Fibroblast of lung (primary cell): ENCODE results near the gene SNRK. TPM values are rescaled to one million over a fixed set of nuclear protein-coding genes. Genes with fewer than 3 reads are reported as not detected.

ENCODE experiments used
- DNase-seq, 2 donors: peaks; one replicate each; pipeline versions ENCODE4 v3.0.0 to v3.0.0-alpha.2; 2010; ENCODE audit warnings: low read depth in 2 of 2
- H2AFZ ChIP-seq: 2 replicates; pipeline ENCODE4 v1.5.1; 2012; ENCODE audit warnings: low read length, control low read depth, inconsistent platforms
- H3K27ac ChIP-seq: 2 replicates; pipeline ENCODE4 v1.5.1; 2011; ENCODE audit warnings: low read length, control low read depth; ENCODE audit not compliant: insufficient read depth
- H3K27me3 ChIP-seq: 2 replicates; pipeline ENCODE4 v1.5.1; 2011; ENCODE audit warnings: mild to moderate bottlenecking, low read length; ENCODE audit not compliant: control insufficient read depth, insufficient read depth
- H3K36me3 ChIP-seq: 2 replicates; pipeline ENCODE4 v1.5.1; 2011; ENCODE audit warnings: low read length; ENCODE audit not compliant: control insufficient read depth, insufficient read depth
- H3K4me1 ChIP-seq: 2 replicates; pipeline ENCODE4 v1.5.1; 2011; ENCODE audit warnings: low read length; ENCODE audit not compliant: control insufficient read depth, insufficient read depth; ENCODE audit errors: extremely low read depth
- H3K4me2 ChIP-seq: 2 replicates; pipeline ENCODE4 v1.5.1; 2011; ENCODE audit warnings: low read length, control low read depth; ENCODE audit not compliant: insufficient read depth; ENCODE audit errors: extremely low read depth
- H3K4me3 ChIP-seq, 4 experiments: fragments of 200-600 bp in 1 of 4; sonication (generic) in 1 of 4; replicated peaks in 1 of 4; 2 replicates each; pipeline ENCODE4 v1.5.1; 2011 to 2016; ENCODE audit warnings: low read length in 4 of 4, low read depth in 3 of 4, mild to moderate bottlenecking in 3 of 4, control low read depth in 2 of 4, inconsistent platforms in 1 of 4, mixed read lengths in 1 of 4; ENCODE audit not compliant: insufficient read depth in 1 of 4; ENCODE audit errors: control extremely low read depth in 1 of 4
- H3K79me2 ChIP-seq: 2 replicates; pipeline ENCODE4 v1.5.1; 2012; ENCODE audit warnings: mild to moderate bottlenecking, low read length, inconsistent platforms; ENCODE audit not compliant: control insufficient read depth, insufficient read depth
- H3K9ac ChIP-seq: 2 replicates; pipeline ENCODE4 v1.5.1; 2011; ENCODE audit warnings: mild to moderate bottlenecking, low read length, control low read depth; ENCODE audit not compliant: insufficient read depth
- H3K9me3 ChIP-seq: 2 replicates; pipeline ENCODE4 v1.5.1; 2012; ENCODE audit warnings: low read depth, low read length; ENCODE audit not compliant: control insufficient read depth, insufficient read depth
- H4K20me1 ChIP-seq: 2 replicates; pipeline ENCODE4 v1.5.1; 2011; ENCODE audit warnings: low read length; ENCODE audit not compliant: control insufficient read depth, insufficient read depth; ENCODE audit errors: extremely low read depth
- EZH2 ChIP-seq: IDR thresholded peaks from 2 replicates; pipeline ENCODE4 v1.5.1; 2012; ENCODE audit warnings: low read length, control low read depth, mild to moderate bottlenecking; ENCODE audit errors: missing control alignments
- polyA plus RNA-seq, 2 donors: library from polyadenylated mRNA; depleted of rRNA in 1 of 2; stranded (reverse) in 1 of 2; unstranded in 1 of 2; fragments of >200 nt; gene quantifications; 2 replicates each; pipeline ENCODE4 v1.2.1, GENCODE V29; 2011 to 2012; ENCODE audit warnings: missing spikeins in 1 of 2
- total RNA-seq: library from RNA; depleted of rRNA; stranded (reverse); fragments of >200 nt; gene quantifications from 2 replicates; pipeline ENCODE4 v1.2.1, GENCODE V29; 2014
- TF ChIP-seq, protein P1 (sequence below), 2 donors: IDR thresholded peaks in 1 of 2; conservative IDR thresholded peaks in 1 of 2; 1 replicate in 1 of 2; 2 replicates in 1 of 2; pipeline ENCODE4 v1.5.1; 2011 to 2012; ENCODE audit warnings: low read length in 2 of 2, control low read depth in 1 of 2, inconsistent platforms in 1 of 2, low read depth in 1 of 2, mild to moderate bottlenecking in 1 of 2

SNRK gene
- total and polyA plus RNA-seq, 2 donors (not counting 1 experiment from before 2014, with no cell fraction given): 11.9 to 22.6 TPM

DNA sequence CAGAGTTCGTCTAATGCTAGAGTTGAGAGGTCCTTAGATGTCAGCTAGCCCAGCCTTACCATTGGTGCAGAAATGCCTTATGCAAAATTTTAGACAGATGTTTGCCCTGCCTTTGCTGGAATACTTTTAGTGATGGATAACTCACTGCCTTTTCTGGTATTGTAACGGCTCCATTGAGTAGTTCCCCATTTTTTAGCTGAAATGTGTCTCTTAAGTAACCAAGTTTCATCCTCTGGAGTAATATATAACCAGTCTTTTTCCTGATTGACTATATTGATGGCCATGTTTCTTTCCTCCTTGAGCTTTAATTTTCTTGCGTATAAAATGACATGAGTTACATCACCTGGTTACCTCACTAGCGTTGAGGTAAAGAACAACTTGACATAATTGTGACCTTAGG, 45.0 kb downstream of the SNRK start:
- H3K9ac ChIP-seq: no peak overlapping the region
- H3K9me3 ChIP-seq: no peaks in the 10 kb centered on the region
- no peak overlapping the region for H2AFZ ChIP-seq
- DNase-seq: no peak
- H3K4me3 ChIP-seq: no peak overlapping the region
- no peaks in the 10 kb centered on the region for H4K20me1 ChIP-seq
- H3K27me3 ChIP-seq: no peaks in the 10 kb centered on the region
- H3K36me3 ChIP-seq: no peaks in the 10 kb centered on the region
- TF ChIP-seq, protein P1, sequence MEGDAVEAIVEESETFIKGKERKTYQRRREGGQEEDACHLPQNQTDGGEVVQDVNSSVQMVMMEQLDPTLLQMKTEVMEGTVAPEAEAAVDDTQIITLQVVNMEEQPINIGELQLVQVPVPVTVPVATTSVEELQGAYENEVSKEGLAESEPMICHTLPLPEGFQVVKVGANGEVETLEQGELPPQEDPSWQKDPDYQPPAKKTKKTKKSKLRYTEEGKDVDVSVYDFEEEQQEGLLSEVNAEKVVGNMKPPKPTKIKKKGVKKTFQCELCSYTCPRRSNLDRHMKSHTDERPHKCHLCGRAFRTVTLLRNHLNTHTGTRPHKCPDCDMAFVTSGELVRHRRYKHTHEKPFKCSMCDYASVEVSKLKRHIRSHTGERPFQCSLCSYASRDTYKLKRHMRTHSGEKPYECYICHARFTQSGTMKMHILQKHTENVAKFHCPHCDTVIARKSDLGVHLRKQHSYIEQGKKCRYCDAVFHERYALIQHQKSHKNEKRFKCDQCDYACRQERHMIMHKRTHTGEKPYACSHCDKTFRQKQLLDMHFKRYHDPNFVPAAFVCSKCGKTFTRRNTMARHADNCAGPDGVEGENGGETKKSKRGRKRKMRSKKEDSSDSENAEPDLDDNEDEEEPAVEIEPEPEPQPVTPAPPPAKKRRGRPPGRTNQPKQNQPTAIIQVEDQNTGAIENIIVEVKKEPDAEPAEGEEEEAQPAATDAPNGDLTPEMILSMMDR (conservative IDR thresholded peaks at IDR 0.05 in 1 of 2, IDR thresholded peaks at IDR 0.05 in 1 of 2; ENCODE audit: low read depth in 1 of 2, low read length in 2 of 2): no peak
- TF ChIP-seq EZH2: no peak
- no peak overlapping the region for H3K4me2 ChIP-seq
- H3K4me1 ChIP-seq: no peaks in the 10 kb centered on the region
- H3K27ac ChIP-seq: no peak overlapping the region
- H3K79me2 ChIP-seq: peaks cover 4% of the 10 kb centered on the region

DNA sequence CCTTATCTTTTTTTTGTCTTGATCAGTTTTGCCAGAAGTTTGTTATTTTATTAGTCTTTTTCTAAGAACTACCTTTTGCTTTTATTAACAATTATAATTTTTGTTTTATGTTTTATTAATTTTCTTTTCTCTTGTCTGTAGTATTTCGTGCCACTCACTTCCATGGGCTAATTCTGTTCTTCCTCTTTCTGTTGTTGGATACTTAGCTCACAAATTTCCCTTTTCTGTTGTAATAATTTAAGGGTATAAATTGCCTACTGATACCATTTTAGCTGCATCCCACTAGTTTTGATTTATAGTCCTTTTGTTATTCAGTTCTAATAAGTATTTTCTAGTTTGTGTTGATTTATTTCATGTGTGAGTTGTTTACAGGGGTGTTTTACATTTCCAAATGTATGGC, 48.6 kb downstream of the SNRK start:
- TF ChIP-seq, protein P1 (conservative IDR thresholded peaks at IDR 0.05 in 1 of 2, IDR thresholded peaks at IDR 0.05 in 1 of 2; ENCODE audit: low read depth in 1 of 2, low read length in 2 of 2): no peak
- TF ChIP-seq EZH2: no peak
- Histone ChIP-seq H3K4me1 (no peaks in the 10 kb centered on the region), H3K36me3 (no peaks in the 10 kb centered on the region), H3K4me3 (no peak overlapping the region), H3K79me2 (no peaks in the 10 kb centered on the region), H3K9ac (no peak overlapping the region), H3K9me3 (no peaks in the 10 kb centered on the region), H3K4me2 (no peak overlapping the region), H2AFZ (no peak overlapping the region), H3K27me3 (no peaks in the 10 kb centered on the region), H3K27ac (no peak overlapping the region), H4K20me1 (no peaks in the 10 kb centered on the region)
- DNase-seq: no peak

DNA sequence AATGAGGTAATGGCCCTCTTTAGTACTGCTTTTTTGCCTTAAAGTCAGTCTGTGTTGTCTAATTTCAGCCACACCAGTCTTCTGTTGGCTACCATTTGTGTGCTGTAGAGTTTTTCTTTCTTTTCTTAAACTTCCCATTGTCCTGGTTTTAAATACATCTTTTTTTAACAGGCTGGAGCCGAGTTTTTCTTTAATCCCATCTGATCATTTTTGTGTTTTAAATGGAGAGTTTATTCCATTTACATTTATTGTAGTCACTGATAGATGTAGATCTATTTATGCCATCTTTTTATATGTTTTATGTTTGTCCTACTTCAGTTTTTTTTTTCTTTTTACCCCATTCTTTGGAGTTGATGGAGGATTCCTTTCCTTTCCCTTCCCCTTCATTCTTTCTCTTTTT, 49.5 kb downstream of the SNRK start:
- Histone ChIP-seq H3K36me3 (no peaks in the 10 kb centered on the region), H3K27ac (no peak overlapping the region)

More for the DNA sequence above, 49.5 kb downstream of the SNRK start:
- no peaks in the 10 kb centered on the region for H3K9me3 ChIP-seq
- H3K27me3 ChIP-seq: no peaks in the 10 kb centered on the region
- no peak for DNase-seq
- H3K4me2 ChIP-seq: no peak overlapping the region
- H4K20me1 ChIP-seq: no peaks in the 10 kb centered on the region
- H3K9ac ChIP-seq: no peak overlapping the region
- H3K4me1 ChIP-seq: no peaks in the 10 kb centered on the region
- H3K4me3 ChIP-seq: no peak overlapping the region
- H3K79me2 ChIP-seq: no peaks in the 10 kb centered on the region
- no peak overlapping the region for H2AFZ ChIP-seq
- TF ChIP-seq EZH2: no peak
- TF ChIP-seq, protein P1 (conservative IDR thresholded peaks at IDR 0.05 in 1 of 2, IDR thresholded peaks at IDR 0.05 in 1 of 2; ENCODE audit: low read depth in 1 of 2, low read length in 2 of 2): no peak
